HG02759 (cell line): ENCODE data around the gene DGCR6L.
"Not testable (repeated sequence)": the region's sequence is repeated elsewhere in the genome, so short reads cannot be mapped to it uniquely, and the experiment has no call there.

ENCODE experiments used
- ATAC-seq: cut with Tn5 transposase; IDR thresholded peaks from one replicate; pipeline ENCODE4 v1.9.1; 2021; ENCODE audit warnings: mild to moderate bottlenecking, moderate library complexity; ENCODE audit not compliant: unreplicated experiment

Gene DGCR6L

DNA sequence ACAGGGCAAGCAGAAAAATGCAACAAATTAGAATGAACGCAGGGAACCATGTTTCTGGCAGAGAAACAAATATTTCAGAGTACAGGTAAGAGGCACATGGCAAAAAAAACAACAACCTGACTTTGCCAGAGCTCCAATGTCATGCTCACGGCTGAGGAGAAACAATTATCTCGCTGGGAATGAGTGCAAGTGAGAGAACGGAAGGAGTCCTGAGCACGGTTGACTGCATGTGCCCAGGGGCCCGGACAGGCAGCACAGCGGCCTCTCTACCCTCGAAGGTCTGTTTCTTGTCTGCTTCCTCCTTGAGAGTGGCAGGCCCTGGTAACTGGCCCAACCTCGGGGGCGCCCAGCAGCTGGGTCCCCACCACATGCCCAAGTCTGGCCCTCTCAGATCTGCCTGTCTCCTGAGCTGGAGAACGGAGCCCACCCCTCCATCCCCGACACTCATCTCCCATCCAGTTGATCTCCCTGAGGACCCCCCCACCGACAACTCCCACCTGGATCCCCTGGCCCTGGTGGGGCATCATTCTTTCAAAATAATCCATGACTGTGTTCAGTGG, 27.1 kb downstream of the DGCR6L start:
- no peak for ATAC-seq

- no peak for ATAC-seq
Measured at GRCh38 chr22:20292108-20292507, 27.8 kb downstream of the DGCR6L start.

DNA sequence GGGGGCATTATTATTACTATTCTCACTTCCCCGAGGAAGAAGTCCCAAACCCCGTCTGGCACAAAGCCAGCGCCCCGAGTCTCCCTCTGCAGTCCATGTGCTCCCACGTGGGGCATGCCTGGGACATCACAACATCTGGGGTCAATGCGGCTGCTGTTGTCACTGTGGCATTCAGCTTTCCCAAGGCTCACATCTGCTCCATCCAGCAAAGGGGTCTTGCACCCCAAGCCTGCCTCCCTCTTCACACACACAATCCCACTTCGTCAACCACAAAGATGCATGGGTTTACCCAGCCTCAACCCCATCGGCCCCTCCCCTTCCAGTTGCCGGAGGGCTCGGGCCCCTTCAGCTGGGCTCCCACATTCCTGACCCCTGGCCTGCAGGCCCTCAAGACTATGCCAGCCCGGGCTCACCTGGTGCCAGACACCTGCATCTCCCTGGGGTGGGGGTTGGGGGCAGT, 28.2 kb downstream of the DGCR6L start:
- ATAC-seq, result no peak

DNA sequence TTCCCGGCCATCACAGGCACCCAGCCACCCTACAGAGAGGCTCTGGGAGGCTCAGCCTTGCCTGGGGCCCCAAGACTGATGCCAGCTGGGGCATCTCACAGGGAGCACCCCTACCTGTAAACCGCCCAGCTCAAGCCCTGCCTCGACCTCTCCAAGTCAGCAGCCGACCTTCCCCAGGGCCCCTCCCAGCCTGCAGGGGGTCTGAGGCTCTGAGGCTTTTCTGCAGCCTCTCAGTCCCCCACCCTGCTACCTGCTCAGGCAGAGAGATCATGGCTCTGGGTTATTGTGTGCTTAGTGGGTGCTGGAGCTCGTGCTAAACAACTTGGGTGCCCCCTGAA, 28.6 kb downstream of the DGCR6L start:
- no peak for ATAC-seq

- no peak for ATAC-seq
Measured at GRCh38 chr22:20290578-20291248, 29.1 kb downstream of the DGCR6L start.

DNA sequence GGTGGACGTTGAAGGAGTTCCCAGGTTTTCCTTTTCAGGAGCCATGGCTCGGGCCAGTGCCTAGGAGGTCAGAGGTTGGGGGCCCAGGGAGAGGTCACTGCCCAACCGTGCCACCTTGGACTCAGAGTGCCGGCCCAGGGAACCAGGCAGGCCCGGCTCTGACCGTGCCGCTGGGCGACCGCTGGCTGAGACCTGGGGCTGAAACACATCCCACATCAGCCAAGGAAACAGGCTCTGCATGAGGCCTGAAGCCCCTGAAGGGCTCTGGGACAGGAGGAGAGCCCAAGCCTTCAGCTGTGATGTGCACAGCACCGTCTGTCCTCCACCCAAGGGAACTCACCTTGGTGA, 29.8 kb downstream of the DGCR6L start:
- no peak for ATAC-seq

GRCh38 chr22:20289182-20290044, 30.4 kb downstream of the DGCR6L start:
- ATAC-seq, result not testable (repeated sequence)

GRCh38 chr22:20286784-20287423, 33.0 kb downstream of the DGCR6L start:
- not testable (repeated sequence) for ATAC-seq

DNA sequence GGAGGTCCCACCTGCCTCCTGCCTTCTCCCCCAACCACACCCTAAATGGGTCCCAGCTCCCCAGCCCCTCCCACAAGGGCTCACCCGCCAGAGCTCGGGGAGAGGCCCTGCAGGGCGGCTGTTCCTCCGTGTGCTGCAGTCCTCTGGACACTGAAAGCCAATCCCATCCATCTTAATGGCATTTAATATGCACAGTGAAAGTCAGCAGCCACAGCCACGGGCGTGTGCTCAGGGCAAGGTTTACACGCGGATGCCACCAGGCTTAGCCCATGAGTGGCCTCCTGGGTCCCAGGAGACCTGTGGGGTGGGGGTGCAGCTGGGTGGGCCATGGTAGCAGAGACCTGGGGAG, 33.6 kb downstream of the DGCR6L start:
- not testable (repeated sequence) for ATAC-seq

DNA sequence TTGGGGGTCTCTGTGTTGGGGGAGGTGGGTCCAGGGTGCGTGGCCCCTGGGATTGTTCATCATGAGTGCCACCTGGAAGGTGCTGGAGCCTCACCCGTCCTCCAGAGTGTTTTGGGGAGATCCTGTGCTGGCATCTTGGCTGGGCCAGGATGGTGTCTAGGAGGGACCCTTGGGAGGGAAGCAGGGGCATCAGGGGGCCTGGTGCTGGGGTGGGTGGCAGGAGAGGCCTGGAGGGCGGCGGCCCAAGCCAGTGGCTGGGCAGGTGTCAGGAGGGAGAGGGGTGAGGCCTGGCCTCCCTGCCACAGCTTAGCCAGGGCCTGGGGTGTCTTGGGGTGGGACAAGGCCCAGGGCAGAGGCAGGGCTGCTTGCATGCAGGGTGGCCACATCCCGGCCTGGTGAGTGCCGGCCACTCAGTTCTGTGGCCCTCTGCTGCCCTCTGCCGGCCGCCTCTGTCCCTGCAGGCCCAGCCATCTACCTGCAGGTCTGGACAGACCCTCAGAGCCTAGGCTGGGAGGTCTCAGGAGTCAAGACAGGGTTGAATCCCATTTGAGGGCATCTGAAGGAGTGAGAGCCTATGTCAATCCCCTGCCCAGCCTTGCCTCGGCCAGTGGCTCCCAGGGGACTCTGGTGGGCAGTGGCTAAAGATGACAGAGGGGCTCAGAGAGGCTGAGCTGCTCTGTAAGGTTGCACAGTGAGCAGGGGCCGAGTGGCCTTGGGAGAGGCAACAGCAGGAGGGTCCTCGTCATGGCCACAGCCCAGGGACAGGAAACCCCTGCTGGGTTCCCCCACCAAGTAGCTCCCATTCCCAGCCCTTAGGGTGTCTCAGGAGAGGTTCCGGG, 34.2 kb downstream of the DGCR6L start:
- ATAC-seq, result not testable (repeated sequence)

DNA sequence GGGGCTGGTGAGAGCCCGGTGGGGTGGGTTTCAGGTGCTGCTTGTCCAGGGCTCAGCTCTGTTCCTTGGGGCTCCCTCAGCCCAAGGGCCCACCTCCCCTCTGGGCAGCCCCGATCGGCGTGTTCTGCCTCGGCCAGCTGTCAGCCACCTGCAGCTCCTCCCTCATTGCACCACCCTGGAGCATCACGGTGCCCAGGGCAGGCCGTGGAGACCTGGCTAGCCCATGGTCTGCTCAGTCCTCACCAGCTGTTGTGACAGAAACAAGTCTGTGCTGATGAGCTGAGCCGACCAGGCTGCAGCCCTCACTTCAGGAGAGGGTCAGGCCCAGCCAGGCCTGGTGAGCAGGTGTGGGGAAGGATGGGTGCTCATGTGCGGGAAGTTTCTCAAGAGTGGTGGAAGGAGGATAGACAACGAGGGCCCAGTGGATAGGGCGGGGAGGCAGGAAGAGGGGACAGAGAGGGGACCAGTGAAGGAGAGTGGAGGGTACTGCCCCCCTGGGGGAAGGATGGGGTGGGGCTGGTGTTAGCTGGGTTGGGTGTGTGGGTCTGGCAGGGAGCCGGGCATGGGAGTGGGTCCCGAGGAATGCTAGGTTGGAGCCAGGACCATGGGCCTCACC, 35.3 kb downstream of the DGCR6L start:
- no peak for ATAC-seq

GRCh38 chr22:20283674-20284066, 36.2 kb downstream of the DGCR6L start:
- ATAC-seq, result no peak

DNA sequence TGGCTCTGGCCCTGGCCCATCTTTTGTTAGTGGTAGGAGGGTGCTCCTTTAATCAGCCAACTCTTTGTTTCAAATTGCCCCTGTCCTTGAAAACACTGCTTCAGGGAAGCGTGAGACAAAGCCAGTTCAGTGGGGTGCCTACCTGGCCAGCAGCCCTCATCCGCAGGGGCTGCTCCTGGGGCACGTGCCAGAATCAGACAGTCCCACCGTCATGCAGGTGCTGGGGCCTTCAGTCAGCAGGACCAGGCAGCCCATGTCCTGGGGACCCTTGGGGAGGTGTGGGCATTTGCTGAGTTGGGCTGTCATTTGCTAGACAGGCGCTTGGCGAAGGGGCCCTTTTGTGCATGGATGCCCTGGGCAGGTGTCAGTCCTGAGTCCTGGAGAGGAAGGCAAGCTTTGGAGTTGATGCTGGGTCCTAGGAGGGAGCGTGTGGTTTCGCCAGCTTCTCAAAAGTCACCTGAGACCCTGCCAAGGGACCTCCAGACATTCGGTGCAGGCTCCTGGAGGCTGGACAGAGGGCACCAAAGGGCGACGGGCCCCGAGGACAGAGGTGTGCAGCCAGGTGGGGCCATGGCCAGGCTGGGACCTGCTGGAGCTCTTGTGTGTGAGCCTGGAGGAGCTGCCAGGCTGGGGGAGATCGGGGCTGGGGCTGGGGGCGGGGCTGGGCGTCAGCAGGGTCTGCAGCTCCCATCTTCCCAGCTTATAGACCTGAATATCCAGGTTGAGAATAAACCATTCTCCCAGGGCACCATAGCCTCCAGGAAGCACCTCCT, 36.8 kb downstream of the DGCR6L start:
- no peak for ATAC-seq

DNA sequence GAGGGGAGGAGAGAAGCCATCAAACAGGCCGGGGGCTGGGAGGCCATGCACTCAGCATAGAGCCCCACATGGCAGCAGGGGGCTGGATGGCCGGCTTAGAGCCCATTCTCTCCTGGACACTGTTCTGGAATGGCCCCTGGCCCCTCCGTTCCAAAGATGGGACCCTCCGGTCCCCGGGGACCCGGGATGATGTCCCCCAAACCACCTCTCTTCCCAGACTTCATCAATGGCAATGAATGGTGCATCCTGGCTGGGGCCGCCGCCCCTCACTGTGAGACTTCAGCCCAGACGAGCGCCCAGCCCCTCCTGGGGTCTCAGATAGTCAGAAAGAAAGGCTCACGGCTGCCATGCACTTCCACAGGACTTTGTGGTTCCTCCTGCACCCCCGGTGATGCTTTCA, 38.0 kb downstream of the DGCR6L start:
- no peak for ATAC-seq

- not testable (repeated sequence) for ATAC-seq
Measured at GRCh38 chr22:20281473-20281872, 38.4 kb downstream of the DGCR6L start.

DNA sequence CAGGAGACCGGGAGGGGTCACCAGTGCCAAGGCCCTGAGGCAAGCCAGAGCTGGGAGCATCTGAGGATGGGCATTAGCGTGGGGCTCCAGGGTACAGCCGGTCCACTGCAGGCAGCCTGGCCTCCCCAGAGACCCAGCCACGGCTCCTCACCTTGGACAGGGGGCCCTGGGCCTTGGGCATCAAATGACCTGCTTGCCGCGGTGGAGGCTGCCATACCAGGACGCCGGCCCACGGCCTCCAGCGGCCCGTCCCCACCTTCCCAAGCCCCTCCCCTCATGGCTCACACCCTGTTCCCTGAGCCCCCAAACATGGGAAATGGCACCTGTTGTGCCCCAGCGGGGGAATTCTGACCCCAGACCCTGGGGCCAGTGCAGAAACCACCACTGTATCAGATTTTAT, 39.0 kb downstream of the DGCR6L start:
- ATAC-seq, result no peak

GRCh38 chr22:20280163-20280562, 39.7 kb downstream of the DGCR6L start:
- ATAC-seq, result not testable (repeated sequence)

DNA sequence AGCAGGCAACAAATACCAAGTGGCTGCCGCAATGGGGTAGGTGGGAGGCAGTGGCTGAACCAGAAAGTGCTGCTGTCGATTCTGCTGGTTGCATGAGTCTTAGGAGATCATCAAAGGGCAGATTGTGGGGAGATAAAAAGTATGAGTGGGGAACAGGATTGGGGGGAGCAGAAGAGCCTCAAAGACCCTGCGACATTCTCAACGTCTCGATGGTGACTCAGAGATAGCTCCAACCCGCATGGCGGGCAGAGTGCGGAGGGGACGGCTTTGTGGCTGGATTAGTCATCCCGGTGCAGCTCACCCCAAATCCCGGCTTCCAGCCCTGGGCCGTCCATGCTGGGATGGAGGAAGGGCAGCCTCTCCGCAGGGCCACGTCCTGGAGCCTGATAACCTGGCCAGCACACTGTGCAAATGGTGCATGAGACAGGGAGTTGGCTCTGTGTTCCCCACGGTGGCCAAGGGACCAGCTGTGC, 40.2 kb downstream of the DGCR6L start:
- ATAC-seq, result no peak

DNA sequence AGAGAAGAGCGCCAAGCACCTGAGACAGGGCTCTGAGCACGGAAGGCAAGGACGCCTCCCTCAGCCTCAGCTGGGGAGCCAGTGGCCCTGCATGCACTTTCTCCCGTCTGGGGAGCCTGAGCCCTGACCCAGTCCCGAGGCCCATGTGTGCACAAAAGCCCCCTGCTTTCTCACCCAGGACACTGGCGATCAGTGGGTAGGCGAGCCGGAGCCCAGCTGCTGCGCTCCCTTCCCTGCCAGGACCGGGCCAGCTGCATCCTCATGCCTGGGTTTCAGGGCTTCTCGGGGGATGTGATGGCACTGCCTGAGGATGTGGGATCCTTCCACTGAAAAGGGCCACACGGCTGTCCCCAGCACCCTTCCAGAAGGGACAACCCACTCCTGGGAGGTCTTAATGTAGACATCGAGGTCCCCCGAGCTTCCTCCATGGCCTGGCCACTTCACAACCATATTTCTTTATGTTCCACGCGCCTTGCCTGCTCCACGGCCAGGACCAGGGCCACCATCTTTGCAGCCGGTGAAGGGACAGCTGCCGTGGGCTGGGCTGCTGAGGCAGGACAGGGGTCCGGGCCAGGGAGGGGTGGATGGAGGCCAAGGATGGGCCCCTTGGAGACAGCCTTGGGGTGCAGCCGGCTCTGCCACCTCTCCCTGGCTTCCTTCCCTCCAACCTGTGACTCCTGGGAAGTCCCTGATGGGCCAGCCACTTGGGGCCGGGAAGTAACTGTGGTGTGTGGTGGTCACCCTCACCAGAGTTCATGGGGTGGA, 41.0 kb downstream of the DGCR6L start:
- ATAC-seq, result not testable (repeated sequence)
